A172 (cell line): Measurements from ENCODE around the gene CD47. TPM values are rescaled to one million over a fixed set of nuclear protein-coding genes. Genes with fewer than 3 reads are reported as not detected.

Source experiments
- DNase-seq: peaks from one replicate; pipeline ENCODE4 v3.0.0-alpha.2; 2015; ENCODE audit warnings: low spot score
- total RNA-seq: library from RNA; depleted of rRNA; stranded (reverse); fragments of >200 nt; shearing (Covaris generic); gene quantifications from 2 replicates; pipeline ENCODE4 v1.2.3, GENCODE V29; 2014

The CD47 gene
- total RNA-seq, 1 experiment from 2014 or later: 145 TPM

- no peak for DNase-seq
These were observed 39.8 kb downstream of the CD47 start for GRCh38 chr3:108051005-108051404.

GRCh38 chr3:108047987-108048386 is 42.8 kb downstream of the CD47 start:
- DNase-seq: no peak

GRCh38 chr3:108046247-108046646 is 44.6 kb downstream of the CD47 start:
- DNase-seq: no peak

- no peak for DNase-seq
These were observed 46.1 kb downstream of the CD47 start for GRCh38 chr3:108044699-108045098.

GRCh38 chr3:108042300-108042699 is 48.5 kb downstream of the CD47 start:
- DNase-seq: no peak

- DNase-seq: no peak
These were observed 49.6 kb downstream of the CD47 start for GRCh38 chr3:108041253-108041652.

- DNase-seq: no peak
These were observed 53.1 kb downstream of the CD47 start for GRCh38 chr3:108037770-108038169.

GRCh38 chr3:108036984-108037741 is 53.7 kb downstream of the CD47 start:
- DNase-seq: peak; percentile 12

- no peak for DNase-seq
These were observed 54.4 kb downstream of the CD47 start for GRCh38 chr3:108036401-108036800.

GRCh38 chr3:108035751-108036150 is 55.1 kb downstream of the CD47 start:
- no peak for DNase-seq

GRCh38 chr3:108031895-108032294 is 58.9 kb downstream of the CD47 start:
- peak; percentile 23 for DNase-seq

GRCh38 chr3:108030960-108031359 is 59.9 kb downstream of the CD47 start:
- no peak for DNase-seq

- DNase-seq: no peak
These were observed 61.4 kb downstream of the CD47 start for GRCh38 chr3:108029466-108029865.

- DNase-seq: no peak
These were observed 61.9 kb downstream of the CD47 start for GRCh38 chr3:108028896-108029295.

- no peak for DNase-seq
These were observed 65.7 kb downstream of the CD47 start for GRCh38 chr3:108025177-108025576.

GRCh38 chr3:108024146-108024850 is 66.5 kb downstream of the CD47 start:
- DNase-seq: peak; percentile 57

- no peak for DNase-seq
These were observed 68.3 kb downstream of the CD47 start for GRCh38 chr3:108022256-108023150.

- no peak for DNase-seq
These were observed 69.3 kb downstream of the CD47 start for GRCh38 chr3:108021533-108021932.

- DNase-seq: no peak
These were observed 69.7 kb downstream of the CD47 start for GRCh38 chr3:108021131-108021530.

GRCh38 chr3:108018552-108018951 is 72.3 kb downstream of the CD47 start:
- DNase-seq: no peak

GRCh38 chr3:108017587-108017986 is 73.2 kb downstream of the CD47 start:
- no peak for DNase-seq

- no peak for DNase-seq
These were observed 75.9 kb downstream of the CD47 start for GRCh38 chr3:108014943-108015342.
